A549 (cell line): ENCODE measurements around the gene IGSF22. TPM values are rescaled to one million over a fixed set of nuclear protein-coding genes. Genes with fewer than 3 reads are reported as not detected.

ENCODE experiments used
- ATAC-seq, 2 experiments: fragments of 200-7000 bp in 1 of 2; fragments of >200 bp in 1 of 2; cut with Nextera tagmentation in 1 of 2; cut with Tn5 transposase in 1 of 2; 3 replicates each; pipeline versions ENCODE4 v1.8.0 to v1.9.1; 2018 to 2020; ENCODE audit warnings: mild to moderate bottlenecking in 1 of 2, moderate library complexity in 1 of 2
- CTCF ChIA-PET: fragments of 300-600 bp; sonication (Branson Sonifier 250); formaldehyde crosslinking; extraction: SDS; loops from one replicate; lab custom pipeline; 2021; ENCODE audit warnings: antibody characterized with exemption, inconsistent platforms; lab: Yijun Ruan, JAX
- POLR2A ChIA-PET: fragments of 350-600 bp; formaldehyde crosslinking; extraction: SDS; loops from one replicate; lab custom pipeline; 2021; ENCODE audit warnings: antibody characterized with exemption, inconsistent platforms; lab: Yijun Ruan, JAX
- DNase-seq, 2 experiments: peaks; one replicate each; pipeline versions ENCODE4 v3.0.0 to v3.0.0-alpha.2; 2011 to 2016; ENCODE audit warnings: low read depth in 1 of 2, low spot score in 1 of 2
- FAIRE-seq: peaks from 2 replicates; lab custom pipeline; 2011; peaks lifted over from hg19 to GRCh38; lab: Jason Lieb, UNC
- H3K27ac ChIP-seq, 2 experiments: fragments of >200 bp; sonication (Bioruptor Twin); formaldehyde crosslinking; 3 replicates each; pipeline ENCODE4 v1.5.1; 2016 to 2017
- H3K4me1 ChIP-seq: fragments of >200 bp; sonication (Bioruptor Twin); formaldehyde crosslinking; 3 replicates; pipeline ENCODE4 v1.6.1; 2016
- H3K4me2 ChIP-seq: fragments of >200 bp; sonication (Bioruptor Twin); formaldehyde crosslinking; 3 replicates; pipeline ENCODE4 v1.6.1; 2016
- H3K4me3 ChIP-seq: fragments of >200 bp; sonication (Bioruptor Twin); formaldehyde crosslinking; 3 replicates; pipeline ENCODE4 v1.5.1; 2016
- H3K9me3 ChIP-seq: fragments of >200 bp; sonication (Bioruptor Twin); formaldehyde crosslinking; 3 replicates; pipeline ENCODE4 v1.6.1; 2016
- CEBPB ChIP-seq, 2 experiments: fragments of >200 bp in 1 of 2; sonication (Bioruptor Twin) in 1 of 2; formaldehyde crosslinking in 1 of 2; IDR thresholded peaks; 2 replicates each; pipeline ENCODE4 v1.6.1; 2012 to 2016
- CHD4 ChIP-seq: fragments of 200-600 bp; sonication (generic); IDR thresholded peaks from 2 replicates; pipeline ENCODE4 v1.6.1; 2016; ENCODE audit warnings: antibody characterized with exemption, mild to moderate bottlenecking, borderline replicate concordance
- EHF ChIP-seq: fragments of 250-450 bp; sonication (Bioruptor Pico); IDR thresholded peaks from 2 replicates; pipeline ENCODE4 v1.5.0; 2020; ENCODE audit warnings: mild to moderate bottlenecking
- EHMT2 ChIP-seq: fragments of 200-600 bp; sonication (generic); IDR thresholded peaks from 2 replicates; pipeline ENCODE4 v1.6.1; 2016; ENCODE audit warnings: antibody characterized with exemption, low read depth, mild to moderate bottlenecking, moderate library complexity
- FOXS1 ChIP-seq: fragments of 250-450 bp; sonication (Bioruptor Pico); IDR thresholded peaks from 2 replicates; pipeline ENCODE4 v1.5.0; 2020; ENCODE audit warnings: mild to moderate bottlenecking, moderate library complexity
- HOXA7 ChIP-seq: fragments of 250-450 bp; sonication (Bioruptor Pico); IDR thresholded peaks from 2 replicates; pipeline ENCODE4 v1.5.0; 2020; ENCODE audit warnings: mild to moderate bottlenecking, moderate library complexity
- HOXB13 ChIP-seq: fragments of 250-450 bp; sonication (Bioruptor Pico); IDR thresholded peaks from 2 replicates; pipeline ENCODE4 v1.5.0; 2020; ENCODE audit warnings: low read depth, mild to moderate bottlenecking, moderate library complexity
- JUNB ChIP-seq: fragments of >200 bp; sonication (Bioruptor Twin); formaldehyde crosslinking; IDR thresholded peaks from 2 replicates; pipeline ENCODE4 v1.6.1; 2016
- KDM1A ChIP-seq: fragments of 200-600 bp; sonication (generic); IDR thresholded peaks from 2 replicates; pipeline ENCODE4 v1.6.1; 2016; ENCODE audit warnings: low read depth, mild to moderate bottlenecking
- KDM5A ChIP-seq: fragments of 200-600 bp; sonication (generic); IDR thresholded peaks from 2 replicates; pipeline ENCODE4 v1.6.1; 2016; ENCODE audit warnings: antibody characterized with exemption, mild to moderate bottlenecking
- NFE2L2 ChIP-seq: fragments of 150-350 bp; conservative IDR thresholded peaks from 2 replicates; pipeline ENCODE4 v1.6.1; 2014; ENCODE audit warnings: low read length
- RAD21 ChIP-seq, 2 experiments: fragments of >200 bp in 1 of 2; sonication (Bioruptor Twin) in 1 of 2; formaldehyde crosslinking in 1 of 2; IDR thresholded peaks in 1 of 2; conservative IDR thresholded peaks in 1 of 2; 2 replicates in 1 of 2; 3 replicates in 1 of 2; pipeline ENCODE4 v1.6.1; 2012 to 2018; ENCODE audit warnings: inconsistent platforms in 1 of 2
- SMC3 ChIP-seq: fragments of >200 bp; sonication (Bioruptor Twin); formaldehyde crosslinking; IDR thresholded peaks from 3 replicates; pipeline ENCODE4 v1.6.1; 2018; ENCODE audit warnings: inconsistent platforms
- ZC3H11A ChIP-seq: fragments of 450-650 bp; IDR thresholded peaks from 2 replicates; pipeline ENCODE4 v1.6.1; 2014; ENCODE audit warnings: antibody characterized with exemption, mild to moderate bottlenecking
- ZFP36 ChIP-seq: fragments of 450-650 bp; IDR thresholded peaks from 2 replicates; pipeline ENCODE4 v1.6.1; 2014; ENCODE audit warnings: borderline replicate concordance; ENCODE audit not compliant: partially characterized antibody
- WGBS: methylation state at CpG from one replicate; pipeline ENCODE4 v1.1.6; 2017; ENCODE audit errors: missing lambda C conversion rate; 5-methylcytosine and 5-hydroxymethylcytosine counted together
- polyA plus RNA-seq, 4 experiments: library from polyadenylated mRNA; depleted of rRNA in 3 of 4; stranded (reverse); fragments of >200 nt; fragmentation: RNase III in 1 of 4; extraction: RNeasy Plus Mini Kit Qiagen cat#74134 plus additional on column Dnase treatment in 1 of 4; gene quantifications; 2 replicates in 3 of 4; 3 replicates in 1 of 4; pipeline ENCODE4 v1.2.3, GENCODE V29; 2011 to 2017
- TF ChIP-seq, protein P1 (sequence below): fragments of 250-450 bp; sonication (Bioruptor Pico); IDR thresholded peaks from 2 replicates; pipeline ENCODE4 v1.5.0; 2020; ENCODE audit warnings: low read depth, mild to moderate bottlenecking, moderate library complexity
- TF ChIP-seq, protein P2 (sequence below): fragments of 450-650 bp; IDR thresholded peaks from 2 replicates; pipeline ENCODE4 v1.6.1; 2014; ENCODE audit warnings: antibody characterized with exemption
- TF ChIP-seq, protein P3 (sequence below): fragments of >200 bp; sonication (Bioruptor Twin); formaldehyde crosslinking; IDR thresholded peaks from 3 replicates; pipeline ENCODE4 v1.5.1; 2016
- TF ChIP-seq, protein P4 (sequence below): IDR thresholded peaks from 2 replicates; pipeline ENCODE4 v1.6.1; 2012

The IGSF22 gene
- polyA plus RNA-seq, 2 of the 4 experiments (the other 2 are of a cell fraction) = 0.06 TPM; not detected in 1

DNA sequence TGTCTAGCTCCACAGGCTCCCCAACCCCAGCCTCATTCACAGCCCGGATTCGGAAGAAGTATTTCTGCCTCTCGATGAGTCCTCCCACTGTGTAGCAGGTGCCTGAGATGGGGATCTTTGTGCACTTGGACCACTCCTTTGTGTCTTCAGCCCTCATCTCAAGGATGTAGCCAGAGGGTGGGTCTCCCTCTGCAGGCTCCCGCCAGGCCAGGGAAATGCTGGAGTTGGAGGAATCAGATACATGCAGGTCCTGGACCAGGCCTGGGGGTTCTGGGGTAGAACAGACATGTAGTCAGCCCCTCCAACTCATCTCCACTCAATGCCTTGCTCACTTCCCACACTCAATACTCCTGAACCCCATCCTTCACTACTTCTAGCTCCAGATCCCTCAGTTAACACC lies 16.6 kb downstream of the IGSF22 start:
- WGBS = 16% methylated on average over 4 of the region's 4 CpGs
- H3K9me3 ChIP-seq = no peaks in the 10 kb centered on the region
- POLR2A ChIA-PET = no interaction called here
- no peak overlapping the region for H3K27ac ChIP-seq
- H3K4me2 ChIP-seq = no peak overlapping the region
- DNase-seq (no peak), ATAC-seq (no peak), FAIRE-seq (no peak)
- TF ChIP-seq JUNB = no peak
- no peak for TF ChIP-seq RAD21 (conservative IDR thresholded peaks at IDR 0.05 in 1 of 2, IDR thresholded peaks at IDR 0.05 in 1 of 2)
- TF ChIP-seq KDM5A = no peak
- TF ChIP-seq HOXB13 = no peak
- no peak for TF ChIP-seq KDM1A
- TF ChIP-seq, protein P1, sequence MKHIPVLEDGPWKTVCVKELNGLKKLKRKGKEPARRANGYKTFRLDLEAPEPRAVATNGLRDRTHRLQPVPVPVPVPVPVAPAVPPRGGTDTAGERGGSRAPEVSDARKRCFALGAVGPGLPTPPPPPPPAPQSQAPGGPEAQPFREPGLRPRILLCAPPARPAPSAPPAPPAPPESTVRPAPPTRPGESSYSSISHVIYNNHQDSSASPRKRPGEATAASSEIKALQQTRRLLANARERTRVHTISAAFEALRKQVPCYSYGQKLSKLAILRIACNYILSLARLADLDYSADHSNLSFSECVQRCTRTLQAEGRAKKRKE (CRISPR knock-in tag) = no peak
- TF ChIP-seq SMC3 = no peak
- no peak for TF ChIP-seq CHD4
- TF ChIP-seq ZFP36 = no peak
- no peak for TF ChIP-seq ZC3H11A
- H3K4me1 ChIP-seq = no peaks in the 10 kb centered on the region
- CTCF ChIA-PET = interaction anchor here (1.3 to 1.6 kb wide), 2 partner anchors 22 to 28 kb away, joined by 3 to 4 read pairs; no protein-coding TSS in a partner anchor
- H3K4me3 ChIP-seq = no peak overlapping the region

DNA sequence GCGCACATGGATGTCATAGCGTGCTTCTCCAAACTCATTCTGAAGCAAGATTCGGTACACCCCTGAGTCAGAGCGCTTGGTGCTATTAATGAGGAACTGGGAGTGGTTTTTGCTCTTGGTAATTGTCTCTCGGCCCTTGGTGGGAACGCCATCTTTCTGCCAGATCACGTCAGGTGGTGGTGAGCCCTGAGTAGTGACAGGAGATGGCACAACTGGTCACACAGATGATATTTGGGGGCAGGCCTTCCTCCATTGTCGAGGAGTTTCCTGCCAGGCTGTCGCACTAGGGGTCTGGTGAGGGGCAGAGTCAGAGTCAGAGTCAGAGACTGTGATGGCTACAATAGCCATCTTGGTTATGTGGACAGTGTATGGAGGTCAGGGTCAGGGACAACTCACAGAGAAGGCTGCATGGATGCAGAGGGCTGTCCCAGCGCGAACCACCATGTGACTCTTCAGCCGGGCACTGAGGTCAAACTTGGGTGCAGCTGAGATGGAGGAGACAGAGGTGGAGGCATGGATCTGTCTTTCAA lies 18.1 kb downstream of the IGSF22 start:
- Histone ChIP-seq H3K27ac (no peak overlapping the region), H3K9me3 (no peaks in the 10 kb centered on the region), H3K4me2 (no peak overlapping the region), H3K4me1 (no peaks in the 10 kb centered on the region), H3K4me3 (no peak overlapping the region)
- ChIA-PET CTCF (no interaction called here), POLR2A (no interaction called here)
- 64% methylated on average over 12 of the region's 12 CpGs for WGBS
- TF ChIP-seq HOXA7 (CRISPR knock-in tag) = no peak
- TF ChIP-seq EHMT2 = no peak
- TF ChIP-seq, protein P2, sequence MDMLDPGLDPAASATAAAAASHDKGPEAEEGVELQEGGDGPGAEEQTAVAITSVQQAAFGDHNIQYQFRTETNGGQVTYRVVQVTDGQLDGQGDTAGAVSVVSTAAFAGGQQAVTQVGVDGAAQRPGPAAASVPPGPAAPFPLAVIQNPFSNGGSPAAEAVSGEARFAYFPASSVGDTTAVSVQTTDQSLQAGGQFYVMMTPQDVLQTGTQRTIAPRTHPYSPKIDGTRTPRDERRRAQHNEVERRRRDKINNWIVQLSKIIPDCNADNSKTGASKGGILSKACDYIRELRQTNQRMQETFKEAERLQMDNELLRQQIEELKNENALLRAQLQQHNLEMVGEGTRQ = no peak
- DNase-seq (no peak), ATAC-seq (no peak), FAIRE-seq (no peak)

DNA sequence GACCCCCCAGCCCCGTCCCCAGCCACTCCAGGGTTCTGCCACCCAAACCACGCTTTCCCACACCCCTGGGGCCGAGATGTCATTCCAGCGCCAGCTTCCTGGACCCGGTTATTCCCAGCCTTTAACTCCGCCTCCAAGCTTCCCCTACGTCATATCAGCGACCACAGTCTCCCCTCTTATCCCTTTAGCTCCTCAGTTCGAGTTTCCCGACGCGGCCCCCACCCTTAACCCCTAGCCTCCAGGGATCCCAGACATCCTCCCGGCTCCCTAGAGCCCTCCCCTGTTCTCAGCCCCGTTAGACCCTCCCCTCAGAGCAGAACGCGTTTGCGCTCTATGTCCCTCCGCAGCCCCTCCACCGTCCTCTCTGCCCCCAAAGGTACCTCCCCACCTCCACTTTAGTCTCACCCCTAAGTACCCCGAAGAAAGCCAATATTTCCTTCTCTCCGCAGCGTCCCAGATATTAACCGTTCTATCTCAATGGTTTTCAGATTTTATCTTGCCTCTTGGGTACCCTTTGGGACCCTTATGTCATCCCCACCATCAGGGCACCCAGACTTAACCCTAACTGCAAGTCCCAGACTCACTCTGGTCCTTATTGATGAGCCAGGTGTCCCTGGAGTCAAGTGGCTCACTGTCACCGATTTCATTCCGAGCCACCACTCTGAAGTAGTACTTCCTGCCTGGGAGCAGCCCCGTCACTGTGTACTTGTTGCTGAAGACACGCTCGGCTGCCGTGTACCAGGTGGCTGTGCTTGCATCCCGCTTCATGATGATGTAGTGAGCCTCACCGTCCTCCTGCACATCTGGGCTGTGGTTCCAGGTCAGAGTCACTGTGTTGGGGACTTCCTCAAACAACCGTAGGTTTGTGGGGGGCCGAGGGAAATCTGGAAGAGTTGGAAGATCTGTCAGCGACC lies 19.4 kb downstream of the IGSF22 start:
- no peaks in the 10 kb centered on the region for H3K9me3 ChIP-seq
- FAIRE-seq = no peak
- H3K4me3 ChIP-seq = no peak overlapping the region
- ChIA-PET POLR2A (no interaction called here), CTCF (interaction anchor here (0.9 to 2.4 kb wide), 3 partner anchors 15 to 25 kb away, joined by 3 to 7 read pairs (median 3); no protein-coding TSS in a partner anchor)
- no peaks in the 10 kb centered on the region for H3K4me1 ChIP-seq
- no peak for DNase-seq
- 0 out of 3 replicates have a peak overlapping the region, but pooled peaks have one; percentile 10 for H3K4me2 ChIP-seq
- no peak overlapping the region for H3K27ac ChIP-seq
- WGBS = 44% methylated on average over 30 of the region's 34 CpGs
- TF ChIP-seq EHF (CRISPR knock-in tag) (no peak), HOXB13 (no peak), CEBPB (IDR thresholded peaks at IDR 0.05) (no peak), NFE2L2 (no peak), FOXS1 (no peak)
- TF ChIP-seq, protein P3, sequence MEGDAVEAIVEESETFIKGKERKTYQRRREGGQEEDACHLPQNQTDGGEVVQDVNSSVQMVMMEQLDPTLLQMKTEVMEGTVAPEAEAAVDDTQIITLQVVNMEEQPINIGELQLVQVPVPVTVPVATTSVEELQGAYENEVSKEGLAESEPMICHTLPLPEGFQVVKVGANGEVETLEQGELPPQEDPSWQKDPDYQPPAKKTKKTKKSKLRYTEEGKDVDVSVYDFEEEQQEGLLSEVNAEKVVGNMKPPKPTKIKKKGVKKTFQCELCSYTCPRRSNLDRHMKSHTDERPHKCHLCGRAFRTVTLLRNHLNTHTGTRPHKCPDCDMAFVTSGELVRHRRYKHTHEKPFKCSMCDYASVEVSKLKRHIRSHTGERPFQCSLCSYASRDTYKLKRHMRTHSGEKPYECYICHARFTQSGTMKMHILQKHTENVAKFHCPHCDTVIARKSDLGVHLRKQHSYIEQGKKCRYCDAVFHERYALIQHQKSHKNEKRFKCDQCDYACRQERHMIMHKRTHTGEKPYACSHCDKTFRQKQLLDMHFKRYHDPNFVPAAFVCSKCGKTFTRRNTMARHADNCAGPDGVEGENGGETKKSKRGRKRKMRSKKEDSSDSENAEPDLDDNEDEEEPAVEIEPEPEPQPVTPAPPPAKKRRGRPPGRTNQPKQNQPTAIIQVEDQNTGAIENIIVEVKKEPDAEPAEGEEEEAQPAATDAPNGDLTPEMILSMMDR = no peak
- TF ChIP-seq, protein P4, sequence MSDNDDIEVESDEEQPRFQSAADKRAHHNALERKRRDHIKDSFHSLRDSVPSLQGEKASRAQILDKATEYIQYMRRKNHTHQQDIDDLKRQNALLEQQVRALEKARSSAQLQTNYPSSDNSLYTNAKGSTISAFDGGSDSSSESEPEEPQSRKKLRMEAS = no peak
- no peak for ATAC-seq
